HepG2 (cell line): ENCODE measurements around the gene ZNF846. TPM values are rescaled to one million over a fixed set of nuclear protein-coding genes. Genes with fewer than 3 reads are reported as not detected.

Experiments
- ASH2L ChIP-seq: fragments of 300-600, 200-600 bp; sonication (generic); IDR thresholded peaks from 2 replicates; pipeline ENCODE4 v1.7.0; 2017; ENCODE audit warnings: low read depth, mild to moderate bottlenecking, moderate library complexity, mixed read lengths, low read length; ENCODE audit not compliant: insufficient read length
- FOXJ3 ChIP-seq: sonication (generic); formaldehyde crosslinking; IDR thresholded peaks from 2 replicates; pipeline ENCODE4 v1.4.0; 2020; ENCODE audit warnings: missing genetic modification reagents, mild to moderate bottlenecking, borderline replicate concordance
- GTF3A ChIP-seq: sonication (generic); formaldehyde crosslinking; conservative IDR thresholded peaks from 2 replicates; pipeline ENCODE4 v1.4.0; 2020; ENCODE audit warnings: mild to moderate bottlenecking, missing genetic modification reagents
- JDP2 ChIP-seq: sonication (generic); formaldehyde crosslinking; IDR thresholded peaks from 2 replicates; pipeline ENCODE4 v1.8.1; 2022; ENCODE audit warnings: missing genetic modification reagents, borderline replicate concordance
- MXI1 ChIP-seq: IDR thresholded peaks from 3 replicates; pipeline ENCODE4 v1.6.1; 2012; ENCODE audit warnings: low read depth, low read length, inconsistent platforms, borderline replicate concordance
- NBN ChIP-seq: fragments of 450-650 bp; conservative IDR thresholded peaks from 2 replicates; pipeline ENCODE4 v1.6.1; 2017
- PRPF4 ChIP-seq: fragments of 200-400 bp; formaldehyde crosslinking; IDR thresholded peaks from 2 replicates; pipeline ENCODE4 v1.6.1; 2016; ENCODE audit warnings: low read length, low read depth; ENCODE audit not compliant: poor library complexity, severe bottlenecking
- RBAK ChIP-seq: sonication (generic); formaldehyde crosslinking; IDR thresholded peaks from 2 replicates; pipeline ENCODE4 v1.5.1; 2020; ENCODE audit warnings: mild to moderate bottlenecking, missing genetic modification reagents
- RFX5 ChIP-seq: IDR thresholded peaks from 2 replicates; pipeline ENCODE4 v1.6.1; 2011; ENCODE audit warnings: low read depth, low read length, improper control_type of control experiment
- SIX4 ChIP-seq: sonication (generic); formaldehyde crosslinking; IDR thresholded peaks from 2 replicates; pipeline ENCODE4 v1.4.0; 2020; ENCODE audit warnings: missing genetic modification reagents
- ZBTB38 ChIP-seq: sonication (generic); formaldehyde crosslinking; IDR thresholded peaks from 2 replicates; pipeline ENCODE4 v1.5.1; 2020; ENCODE audit warnings: mild to moderate bottlenecking, missing genetic modification reagents
- ZFP91 ChIP-seq: sonication (generic); formaldehyde crosslinking; IDR thresholded peaks from 2 replicates; pipeline ENCODE4 v1.9.0; 2022; ENCODE audit warnings: missing genetic modification reagents, mild to moderate bottlenecking, borderline replicate concordance
- ZFYVE20 ChIP-seq: sonication (generic); formaldehyde crosslinking; IDR thresholded peaks from 2 replicates; pipeline ENCODE4 v1.8.0; 2023; ENCODE audit warnings: low read depth, mild to moderate bottlenecking, moderate library complexity, missing genetic modification reagents, borderline replicate concordance
- ZNF17 ChIP-seq: sonication (generic); formaldehyde crosslinking; IDR thresholded peaks from 2 replicates; pipeline ENCODE4 v1.5.0; 2020; ENCODE audit warnings: mild to moderate bottlenecking, missing genetic modification reagents
- ZNF20 ChIP-seq: sonication (generic); formaldehyde crosslinking; IDR thresholded peaks from 2 replicates; pipeline ENCODE4 v1.4.0; 2020; ENCODE audit warnings: mild to moderate bottlenecking, moderate library complexity, missing genetic modification reagents
- ZNF207 ChIP-seq: fragments of 450-650 bp; IDR thresholded peaks from 2 replicates; pipeline ENCODE4 v1.6.1; 2016; ENCODE audit warnings: antibody characterized with exemption, borderline replicate concordance
- ZNF275 ChIP-seq: sonication (generic); formaldehyde crosslinking; IDR thresholded peaks from 2 replicates; pipeline ENCODE4 v1.8.0; 2022; ENCODE audit warnings: missing genetic modification reagents, mild to moderate bottlenecking, inconsistent platforms, borderline replicate concordance
- ZNF333 ChIP-seq: sonication (generic); formaldehyde crosslinking; IDR thresholded peaks from 2 replicates; pipeline ENCODE4 v1.4.0; 2020; ENCODE audit warnings: mild to moderate bottlenecking, missing genetic modification reagents, borderline replicate concordance
- ZNF503 ChIP-seq: sonication (generic); formaldehyde crosslinking; IDR thresholded peaks from 2 replicates; pipeline ENCODE4 v1.4.0; 2020; ENCODE audit warnings: missing genetic modification reagents
- ZNF605 ChIP-seq: sonication (generic); formaldehyde crosslinking; IDR thresholded peaks from 2 replicates; pipeline ENCODE4 v1.8.0; 2022; ENCODE audit warnings: mild to moderate bottlenecking, missing genetic modification reagents
- ZNF720 ChIP-seq: sonication (generic); formaldehyde crosslinking; IDR thresholded peaks from 2 replicates; pipeline ENCODE4 v1.4.0; 2020; ENCODE audit warnings: missing genetic modification reagents
- ZNF724P ChIP-seq: sonication (generic); formaldehyde crosslinking; IDR thresholded peaks from 2 replicates; pipeline ENCODE4 v1.8.0; 2022; ENCODE audit warnings: missing genetic modification reagents, borderline replicate concordance
- polyA plus RNA-seq, 8 experiments: library from polyadenylated mRNA; depleted of rRNA in 3 of 8; stranded (reverse) in 7 of 8; unstranded in 1 of 8; fragments of >200 nt; fragmentation: Illumina TruSeq in 4 of 8; extraction: Trizol in 4 of 8; gene quantifications; 2 replicates each; pipeline versions ENCODE4 v1.2.1 to v1.2.3, GENCODE V29; 2011 to 2016; ENCODE audit warnings: low read depth in 4 of 8, missing spikeins in 1 of 8, mixed read lengths in 1 of 8; ENCODE audit not compliant: insufficient read depth in 1 of 8
- total RNA-seq, 5 experiments: library from RNA; depleted of rRNA; stranded (reverse); fragments of >200 nt; fragmentation: Illumina TruSeq; extraction: Trizol; gene quantifications; 2 replicates each; pipeline ENCODE4 v1.2.3, GENCODE V29; 2016; ENCODE audit warnings: low read depth in 1 of 5

Gene ZNF846
- total and polyA plus RNA-seq, 2 of the 13 experiments (the other 11 are each of a cell fraction or from before 2014, with no cell fraction given) = 4.8 to 5.4 TPM

GRCh38 chr19:9793071-9793591, 24.6 kb upstream of the ZNF846 start (continued):
- TF ChIP-seq PRPF4 (peak; percentile 32), JDP2 (no peak), RBAK (peak; percentile 63; the same call in 1 of the 2 replicates), ZNF17 (CRISPR knock-in tag) (no peak), ZFP91 (CRISPR knock-in tag) (peak; percentile 10; the same call in 1 of the 2 replicates), NBN (no peak), ASH2L (no peak), ZBTB38 (CRISPR knock-in tag) (peak; percentile 86; the same call in 1 of the 2 replicates), ZNF333 (CRISPR knock-in tag) (0 out of 2 replicates have a peak, but pooled peaks have one; percentile 8), ZNF207 (no peak), ZNF20 (CRISPR knock-in tag) (no peak), ZNF275 (CRISPR knock-in tag) (no peak), FOXJ3 (CRISPR knock-in tag) (no peak), RFX5 (no peak), MXI1 (0 out of 3 replicates have a peak, but pooled peaks have one; percentile 1), ZNF605 (CRISPR knock-in tag) (no peak), SIX4 (CRISPR knock-in tag) (no peak), GTF3A (CRISPR knock-in tag) (no peak), ZNF724P (CRISPR knock-in tag) (no peak), ZNF720 (no peak), ZNF503 (CRISPR knock-in tag) (no peak), ZFYVE20 (CRISPR knock-in tag) (no peak)
